Measurements from ENCODE around the gene CFAP69. TPM values are rescaled to one million over a fixed set of nuclear protein-coding genes. Genes with fewer than 3 reads are reported as not detected.

CFAP69 gene
- total RNA-seq, 1 donor, result 5.4 TPM

DNA sequence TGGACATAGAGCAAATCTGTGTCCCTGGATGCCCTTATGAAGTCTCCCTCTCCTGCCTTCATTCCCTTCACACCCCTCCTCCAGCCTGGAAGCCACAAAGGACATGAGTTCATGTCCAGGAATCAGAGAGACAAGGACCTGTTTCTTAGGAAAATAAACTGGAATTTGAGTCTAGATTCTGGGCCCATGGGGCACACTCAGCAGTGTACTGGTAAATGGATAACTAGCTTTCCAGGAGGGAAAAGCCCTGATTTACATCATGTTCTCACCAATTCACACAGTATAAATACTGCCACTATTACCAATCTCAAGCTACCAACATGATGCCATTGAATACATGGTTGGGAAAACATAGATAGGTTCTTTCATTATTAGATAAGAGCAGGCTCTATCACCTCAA lies 66.2 kb downstream of the CFAP69 start:
- no peaks in the 10 kb centered on the region for H3K36me3 ChIP-seq (ENCODE audit: insufficient read depth, low read length)
- no peaks in the 10 kb centered on the region for H4K20me1 ChIP-seq (ENCODE audit: insufficient read depth, low read length)
- TF ChIP-seq, protein P1, sequence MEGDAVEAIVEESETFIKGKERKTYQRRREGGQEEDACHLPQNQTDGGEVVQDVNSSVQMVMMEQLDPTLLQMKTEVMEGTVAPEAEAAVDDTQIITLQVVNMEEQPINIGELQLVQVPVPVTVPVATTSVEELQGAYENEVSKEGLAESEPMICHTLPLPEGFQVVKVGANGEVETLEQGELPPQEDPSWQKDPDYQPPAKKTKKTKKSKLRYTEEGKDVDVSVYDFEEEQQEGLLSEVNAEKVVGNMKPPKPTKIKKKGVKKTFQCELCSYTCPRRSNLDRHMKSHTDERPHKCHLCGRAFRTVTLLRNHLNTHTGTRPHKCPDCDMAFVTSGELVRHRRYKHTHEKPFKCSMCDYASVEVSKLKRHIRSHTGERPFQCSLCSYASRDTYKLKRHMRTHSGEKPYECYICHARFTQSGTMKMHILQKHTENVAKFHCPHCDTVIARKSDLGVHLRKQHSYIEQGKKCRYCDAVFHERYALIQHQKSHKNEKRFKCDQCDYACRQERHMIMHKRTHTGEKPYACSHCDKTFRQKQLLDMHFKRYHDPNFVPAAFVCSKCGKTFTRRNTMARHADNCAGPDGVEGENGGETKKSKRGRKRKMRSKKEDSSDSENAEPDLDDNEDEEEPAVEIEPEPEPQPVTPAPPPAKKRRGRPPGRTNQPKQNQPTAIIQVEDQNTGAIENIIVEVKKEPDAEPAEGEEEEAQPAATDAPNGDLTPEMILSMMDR (IDR thresholded peaks at IDR 0.05; ENCODE audit: extremely low read depth, low read depth, low read length), result no peak
- H3K27ac ChIP-seq (ENCODE audit: low read depth, low read length), result no peak overlapping the region
- no peaks in the 10 kb centered on the region for H3K4me1 ChIP-seq (ENCODE audit: insufficient read depth, low read length)
- H2AFZ ChIP-seq (ENCODE audit: low read length), result no peak overlapping the region
- H3K4me2 ChIP-seq (ENCODE audit: insufficient read depth, low read length), result no peak overlapping the region
- H3K79me2 ChIP-seq (ENCODE audit: insufficient read depth, low read length), result no peaks in the 10 kb centered on the region
- DNase-seq (ENCODE audit: insufficient read length, low spot score, missing footprints), result no peak
- no peak overlapping the region for H3K4me3 ChIP-seq (ENCODE audit: insufficient read depth, low read length)
- H3K9me3 ChIP-seq (ENCODE audit: low read depth, low read length), result no peaks in the 10 kb centered on the region
- H3K27me3 ChIP-seq (ENCODE audit: insufficient read depth, low read length), result no peaks in the 10 kb centered on the region

GRCh38 chr7:90312745-90313144 lies 67.8 kb downstream of the CFAP69 start:
- no peaks in the 10 kb centered on the region for H3K4me1 ChIP-seq (ENCODE audit: insufficient read depth, low read length)
- no peak for DNase-seq (ENCODE audit: insufficient read length, low spot score, missing footprints)

DNA sequence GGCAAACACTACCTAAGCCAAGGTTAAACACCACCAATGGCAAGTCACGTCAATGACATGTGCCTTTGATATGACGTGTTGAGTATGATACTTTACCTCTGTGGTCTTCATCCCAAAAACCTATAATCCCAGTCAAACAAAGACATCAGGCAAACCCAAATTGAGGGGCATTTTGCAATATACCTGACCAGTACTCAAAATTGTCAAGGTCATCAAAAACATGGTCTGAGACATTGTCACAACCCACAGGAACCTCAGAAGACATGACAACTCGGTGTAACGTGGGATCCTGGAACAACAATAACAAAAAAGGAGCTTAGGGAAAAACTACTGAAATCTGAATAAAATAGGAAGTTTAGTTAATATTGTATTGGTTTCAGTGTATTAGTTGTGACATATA lies 68.9 kb downstream of the CFAP69 start:
- no peaks in the 10 kb centered on the region for H3K9me3 ChIP-seq (ENCODE audit: low read depth, low read length)
- H3K79me2 ChIP-seq (ENCODE audit: insufficient read depth, low read length), result no peaks in the 10 kb centered on the region
- no peaks in the 10 kb centered on the region for H3K36me3 ChIP-seq (ENCODE audit: insufficient read depth, low read length)
- no peaks in the 10 kb centered on the region for H4K20me1 ChIP-seq (ENCODE audit: insufficient read depth, low read length)
- H3K4me2 ChIP-seq (ENCODE audit: insufficient read depth, low read length), result no peak overlapping the region
- no peak overlapping the region for H3K4me3 ChIP-seq (ENCODE audit: insufficient read depth, low read length)
- H2AFZ ChIP-seq (ENCODE audit: low read length), result no peak overlapping the region
- peaks cover 1% of the 10 kb centered on the region for H3K27me3 ChIP-seq (ENCODE audit: insufficient read depth, low read length)
- TF ChIP-seq, protein P1 (IDR thresholded peaks at IDR 0.05; ENCODE audit: extremely low read depth, low read depth, low read length), result no peak
- H3K27ac ChIP-seq (ENCODE audit: low read depth, low read length), result no peak overlapping the region
- DNase-seq (ENCODE audit: insufficient read length, low spot score, missing footprints), result no peak
- no peaks in the 10 kb centered on the region for H3K4me1 ChIP-seq (ENCODE audit: insufficient read depth, low read length)

More at GRCh38 chr7:90312745-90313144, 67.8 kb downstream of the CFAP69 start:
- Histone ChIP-seq H3K4me3 (ENCODE audit: insufficient read depth, low read length) (no peak overlapping the region), H3K9me3 (ENCODE audit: low read depth, low read length) (no peaks in the 10 kb centered on the region), H3K27me3 (ENCODE audit: insufficient read depth, low read length) (no peaks in the 10 kb centered on the region), H3K36me3 (ENCODE audit: insufficient read depth, low read length) (no peaks in the 10 kb centered on the region), H3K4me2 (ENCODE audit: insufficient read depth, low read length) (no peak overlapping the region), H3K79me2 (ENCODE audit: insufficient read depth, low read length) (no peaks in the 10 kb centered on the region), H4K20me1 (ENCODE audit: insufficient read depth, low read length) (no peaks in the 10 kb centered on the region), H2AFZ (ENCODE audit: low read length) (no peak overlapping the region), H3K27ac (ENCODE audit: low read depth, low read length) (no peak overlapping the region)
- TF ChIP-seq, protein P1 (IDR thresholded peaks at IDR 0.05; ENCODE audit: extremely low read depth, low read depth, low read length), result peak; percentile 38

GRCh38 chr7:90320014-90320413 lies 75.0 kb downstream of the CFAP69 start:
- no peaks in the 10 kb centered on the region for H4K20me1 ChIP-seq (ENCODE audit: insufficient read depth, low read length)
- no peak overlapping the region for H3K27ac ChIP-seq (ENCODE audit: low read depth, low read length)
- TF ChIP-seq, protein P1 (IDR thresholded peaks at IDR 0.05; ENCODE audit: extremely low read depth, low read depth, low read length), result no peak
- peaks cover 3% of the 10 kb centered on the region for H3K4me1 ChIP-seq (ENCODE audit: insufficient read depth, low read length)
- H3K27me3 ChIP-seq (ENCODE audit: insufficient read depth, low read length), result peaks cover 48% of the 10 kb centered on the region
- no peak overlapping the region for H2AFZ ChIP-seq (ENCODE audit: low read length)
- H3K4me3 ChIP-seq (ENCODE audit: insufficient read depth, low read length), result no peak overlapping the region
- no peak for DNase-seq (ENCODE audit: insufficient read length, low spot score, missing footprints)
- H3K36me3 ChIP-seq (ENCODE audit: insufficient read depth, low read length), result no peaks in the 10 kb centered on the region
- H3K79me2 ChIP-seq (ENCODE audit: insufficient read depth, low read length), result no peaks in the 10 kb centered on the region
- no peak overlapping the region for H3K4me2 ChIP-seq (ENCODE audit: insufficient read depth, low read length)
- no peaks in the 10 kb centered on the region for H3K9me3 ChIP-seq (ENCODE audit: low read depth, low read length)
